Endothelial cell of umbilical vein (primary cell): ENCODE data around the gene SLC25A21. TPM values are rescaled to one million over a fixed set of nuclear protein-coding genes. Genes with fewer than 3 reads are reported as not detected.

Source experiments
- BruUV-seq: library from RNA; stranded (reverse); fragments of 400-500 nt; replicated peaks from 2 replicates; lab custom pipeline; 2021; lab: Mats Ljungman, UMichigan
- CTCF ChIA-PET: fragments of 300-600, 350-600 bp; sonication (Branson Sonifier 250); formaldehyde crosslinking; loops from one replicate; lab custom pipeline; 2021; ENCODE audit warnings: antibody characterized with exemption, inconsistent platforms; lab: Charles Lee
- POLR2A ChIA-PET: fragments of 300-600, 350-600 bp; sonication (Branson Sonifier 250); formaldehyde crosslinking; loops from one replicate; lab custom pipeline; 2021; ENCODE audit warnings: antibody characterized with exemption, inconsistent platforms; lab: Charles Lee
- DNase-seq: peaks from one replicate; pipeline ENCODE4 v3.0.0-alpha.2; 2011; ENCODE audit warnings: low read depth, low spot score
- FAIRE-seq: peaks from 2 replicates; lab custom pipeline; 2011; peaks lifted over from hg19 to GRCh38; lab: Jason Lieb, UNC
- H2AFZ ChIP-seq: 2 replicates; pipeline ENCODE4 v1.6.0; 2012; ENCODE audit warnings: low read depth, low read length, control low read depth, inconsistent platforms
- H3K27ac ChIP-seq: 2 replicates; pipeline ENCODE4 v1.5.1; 2011; ENCODE audit warnings: low read depth, mild to moderate bottlenecking, control low read depth, low read length, moderate library complexity; ENCODE audit not compliant: insufficient read depth
- H3K27me3 ChIP-seq, 2 experiments: 2 replicates each; pipeline versions ENCODE4 v1.6.0 to v1.6.1; 2011; ENCODE audit warnings: low read length in 2 of 2, mixed read lengths in 1 of 2; ENCODE audit not compliant: control insufficient read depth in 2 of 2, insufficient read depth in 2 of 2
- H3K36me3 ChIP-seq, 2 experiments: 2 replicates in 1 of 2; 3 replicates in 1 of 2; pipeline ENCODE4 v1.5.1; 2011; ENCODE audit warnings: low read length in 2 of 2, mild to moderate bottlenecking in 1 of 2, moderate library complexity in 1 of 2; ENCODE audit not compliant: control insufficient read depth in 2 of 2, insufficient read depth in 2 of 2; ENCODE audit errors: extremely low read depth in 1 of 2
- H3K4me1 ChIP-seq: 3 replicates; pipeline ENCODE4 v1.5.1; 2011; ENCODE audit warnings: mild to moderate bottlenecking, low read length; ENCODE audit not compliant: control insufficient read depth, insufficient read depth; ENCODE audit errors: extremely low read depth
- H3K4me2 ChIP-seq: 2 replicates; pipeline ENCODE4 v1.6.1; 2011; ENCODE audit warnings: low read length, control low read depth, mixed read lengths; ENCODE audit not compliant: insufficient read depth
- H3K4me3 ChIP-seq, 3 experiments: fragments of 200-600 bp in 1 of 3; sonication (generic), shearing (Covaris generic) in 1 of 3; replicated peaks in 1 of 3; 2 replicates each; pipeline ENCODE4 v1.5.1; 2011 to 2016; ENCODE audit warnings: control low read depth in 3 of 3, low read length in 3 of 3, mild to moderate bottlenecking in 2 of 3, inconsistent platforms in 1 of 3, low read depth in 1 of 3, moderate library complexity in 1 of 3; ENCODE audit not compliant: insufficient read depth in 1 of 3
- H3K79me2 ChIP-seq: 2 replicates; pipeline ENCODE4 v1.6.0; 2012; ENCODE audit warnings: low read length, inconsistent platforms; ENCODE audit not compliant: control insufficient read depth, insufficient read depth
- H3K9ac ChIP-seq: replicated peaks from 2 replicates; pipeline ENCODE3; 2011; ENCODE audit warnings: low read length, control low read depth; ENCODE audit not compliant: insufficient read depth; ENCODE audit errors: extremely low read depth
- H3K9me1 ChIP-seq: replicated peaks from 3 replicates; pipeline ENCODE4 v1.6.0; 2011; ENCODE audit warnings: mild to moderate bottlenecking, low read length; ENCODE audit not compliant: control insufficient read depth, insufficient read depth; ENCODE audit errors: extremely low read depth
- H3K9me3 ChIP-seq: replicated peaks from 2 replicates; pipeline ENCODE4 v1.5.1; 2012; ENCODE audit warnings: low read length, inconsistent platforms; ENCODE audit not compliant: control insufficient read depth, insufficient read depth
- H4K20me1 ChIP-seq: replicated peaks from 2 replicates; pipeline ENCODE3; 2011; ENCODE audit warnings: mild to moderate bottlenecking, low read length; ENCODE audit not compliant: control insufficient read depth, insufficient read depth; ENCODE audit errors: extremely low read depth
- CTCF ChIP-seq, 2 donors: IDR thresholded peaks; 1 replicate in 1 of 2; 2 replicates in 1 of 2; pipeline ENCODE4 v1.5.1; 2011; ENCODE audit warnings: low read length in 2 of 2, mild to moderate bottlenecking in 2 of 2, moderate library complexity in 2 of 2, control low read depth in 1 of 2, inconsistent platforms in 1 of 2, low read depth in 1 of 2; ENCODE audit not compliant: insufficient read depth in 1 of 2; ENCODE audit errors: extremely low read depth in 1 of 2
- EZH2 ChIP-seq: IDR thresholded peaks from 2 replicates; pipeline ENCODE4 v1.6.1; 2012; ENCODE audit warnings: borderline replicate concordance, low read depth, mild to moderate bottlenecking, moderate library complexity, low read length, inconsistent platforms; ENCODE audit not compliant: severe bottlenecking
- FOS ChIP-seq: IDR thresholded peaks from 2 replicates; pipeline ENCODE4 v1.6.1; 2011; ENCODE audit warnings: mild to moderate bottlenecking, low read length, moderate library complexity, borderline replicate concordance; ENCODE audit not compliant: insufficient read depth
- GATA2 ChIP-seq: IDR thresholded peaks from 2 replicates; pipeline ENCODE4 v1.7.0; 2011; ENCODE audit warnings: low read depth, mild to moderate bottlenecking, moderate library complexity, mixed read lengths, low read length; ENCODE audit not compliant: insufficient read length, insufficient read depth
- JUN ChIP-seq: IDR thresholded peaks from 2 replicates; pipeline ENCODE4 v1.6.1; 2011; ENCODE audit warnings: borderline replicate concordance, low read depth; ENCODE audit not compliant: insufficient read length, insufficient read depth
- MAX ChIP-seq: IDR thresholded peaks from 2 replicates; pipeline ENCODE4 v1.6.1; 2011; ENCODE audit not compliant: insufficient read depth, insufficient read length
- MYC ChIP-seq: IDR thresholded peaks from one replicate; pipeline ENCODE4 v1.6.1; 2011; ENCODE audit warnings: mild to moderate bottlenecking, low read depth, low read length
- POLR2A ChIP-seq: IDR thresholded peaks from 2 replicates; pipeline ENCODE4 v1.6.1; 2012; ENCODE audit warnings: low read depth, mild to moderate bottlenecking, control low read depth, low read length
- POLR2AphosphoS5 ChIP-seq: IDR thresholded peaks from 2 replicates; pipeline ENCODE4 v1.6.1; 2012; ENCODE audit warnings: low read depth, mild to moderate bottlenecking, control low read depth, low read length, moderate library complexity; ENCODE audit not compliant: insufficient read depth
- dilution Hi-C: fragments of 300-500 bp; cut with MboI; formaldehyde crosslinking; loops from one replicate; pipeline ENCODE4 v1.15.0; 2019; ENCODE audit warnings: low sequenced_read_pairs; ENCODE audit not compliant: extremely low pct_ligation_motif_present
- intact Hi-C: fragments of 100-400 bp; cut with micrococcal nuclease; formaldehyde crosslinking; loops from one replicate; pipeline ENCODE4 v1.10.0; 2022
- polyA plus RNA-seq, 4 experiments: library from polyadenylated mRNA; depleted of rRNA in 3 of 4; stranded (reverse) in 3 of 4; unstranded in 1 of 4; fragments of >200 nt; gene quantifications; 2 replicates each; pipeline versions ENCODE4 v1.2.1 to v1.2.3, GENCODE V29; 2011 to 2012; ENCODE audit warnings: missing spikeins in 1 of 4
- total RNA-seq: library from RNA; stranded (reverse); gene quantifications from 2 replicates; pipeline ENCODE4 v1.2.3, GENCODE V29; 2021

Gene SLC25A21
- total and polyA plus RNA-seq, 2 donors (not counting 3 experiments of a cell fraction or from before 2014, with no cell fraction given): 0.98 to 1.4 TPM

- FAIRE-seq: no peak
- Histone ChIP-seq H3K9ac (no peak overlapping the region), H3K27ac (no peak overlapping the region), H3K79me2 (no peaks in the 10 kb centered on the region), H3K27me3 (no peaks in the 10 kb centered on the region), H3K4me1 (no peaks in the 10 kb centered on the region), H4K20me1 (no peaks in the 10 kb centered on the region), H3K9me3 (no peaks in the 10 kb centered on the region), H3K36me3 (no peaks in the 10 kb centered on the region), H2AFZ (no peak overlapping the region), H3K4me2 (no peak overlapping the region), H3K4me3 (no peak overlapping the region), H3K9me1 (no peaks in the 10 kb centered on the region)
- POLR2A ChIA-PET: no interaction called here
- no peak for TF ChIP-seq MAX
- TF ChIP-seq POLR2AphosphoS5: no peak
- no peak for TF ChIP-seq CTCF (IDR thresholded peaks at IDR 0.05; ENCODE audit: extremely low read depth in 1 of 2, insufficient read depth in 1 of 2, low read depth in 1 of 2, low read length in 2 of 2)
- no peak for TF ChIP-seq JUN
- no peak for TF ChIP-seq POLR2A
- no peak for TF ChIP-seq FOS
- no peak for TF ChIP-seq EZH2
- TF ChIP-seq GATA2: no peak
- TF ChIP-seq MYC: no peak
- no TSS peak for BruUV-seq
- intact Hi-C loops: no loop called here
- CTCF ChIA-PET: interaction anchor here (0.8 to 1.2 kb wide), 3 partner anchors 10 to 399 kb away, joined by 3 to 5 read pairs (median 3); no protein-coding TSS in a partner anchor
- DNase-seq: no peak
- dilution Hi-C loops: no loop called here
These were observed 454.2 kb downstream of the SLC25A21 start for GRCh38 chr14:36718216-36718615.
